Ecto neural progenitor cell (in vitro differentiated cells): ENCODE results near the gene VRK3.
"Not testable (repeated sequence)": the region's sequence is repeated elsewhere in the genome, so short reads cannot be mapped to it uniquely, and the experiment has no call there.

Experiments used
- DNase-seq: peaks from one replicate; pipeline ENCODE4 v3.0.0-alpha.2; 2018; ENCODE audit warnings: low spot score

The VRK3 gene

DNA sequence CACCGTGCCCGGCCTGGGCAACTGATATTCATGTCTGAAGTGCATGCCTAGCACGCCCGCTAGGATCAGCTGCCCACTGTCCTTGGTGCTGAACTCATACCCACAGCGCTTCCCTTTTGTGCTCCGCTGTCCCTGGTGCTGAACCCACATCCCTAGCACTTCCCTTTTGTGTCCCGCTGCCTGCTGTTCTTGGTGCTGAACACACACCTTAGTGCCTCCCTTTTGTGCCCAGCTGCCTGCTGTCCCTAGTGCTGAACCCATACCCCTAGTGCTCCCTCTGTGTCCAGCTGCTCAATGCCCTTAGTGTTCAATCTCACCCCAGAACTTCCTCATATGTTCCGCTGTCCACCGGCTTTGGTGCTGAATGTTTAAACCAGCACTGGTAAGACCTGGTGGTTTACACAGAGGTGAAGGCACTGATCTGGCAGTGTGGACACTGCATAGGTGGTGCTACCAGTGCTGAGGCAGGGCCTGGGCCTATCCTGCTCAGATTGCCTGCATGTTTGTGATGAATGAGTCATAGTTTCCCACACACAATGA, 37.9 kb downstream of the VRK3 start:
- peak; percentile 96 for DNase-seq

DNA sequence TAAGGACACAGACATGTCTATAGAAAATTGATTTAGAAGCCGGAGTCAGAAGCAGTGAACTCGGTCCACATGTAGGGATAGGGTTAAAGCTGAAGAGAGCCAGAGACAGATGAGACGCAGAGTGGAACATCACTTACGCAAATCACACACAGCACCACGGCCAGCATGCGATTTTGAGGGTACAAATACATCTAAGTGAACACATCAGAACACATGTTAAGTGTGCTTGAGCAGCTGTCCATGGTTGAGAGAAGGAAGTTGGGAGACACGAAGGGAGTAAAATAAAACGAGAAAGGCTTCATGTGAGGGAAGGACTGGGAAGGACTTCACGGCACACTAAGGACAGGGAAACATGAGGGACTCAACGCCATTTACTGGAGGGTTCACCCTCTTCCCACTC, 38.8 kb downstream of the VRK3 start:
- no peak for DNase-seq

DNA sequence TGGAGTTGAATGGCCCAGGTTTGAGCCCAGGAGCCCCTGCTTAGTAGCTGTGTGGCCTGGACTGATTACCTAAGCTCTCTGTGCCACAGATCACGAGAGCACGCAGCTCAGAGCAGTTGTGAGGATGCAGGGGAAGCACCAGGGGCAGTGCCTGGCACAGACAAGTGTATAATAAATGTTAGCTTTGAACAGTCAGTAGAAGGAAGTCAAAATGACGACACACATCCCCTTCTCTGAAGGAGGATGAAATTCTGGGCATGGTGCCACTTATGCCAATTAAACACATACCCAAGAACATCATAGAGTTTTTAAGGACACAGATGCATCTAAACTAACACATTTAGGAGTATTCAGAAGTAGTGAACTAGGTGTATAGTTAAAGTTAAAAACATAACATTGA, 39.3 kb downstream of the VRK3 start:
- DNase-seq, result no peak

DNA sequence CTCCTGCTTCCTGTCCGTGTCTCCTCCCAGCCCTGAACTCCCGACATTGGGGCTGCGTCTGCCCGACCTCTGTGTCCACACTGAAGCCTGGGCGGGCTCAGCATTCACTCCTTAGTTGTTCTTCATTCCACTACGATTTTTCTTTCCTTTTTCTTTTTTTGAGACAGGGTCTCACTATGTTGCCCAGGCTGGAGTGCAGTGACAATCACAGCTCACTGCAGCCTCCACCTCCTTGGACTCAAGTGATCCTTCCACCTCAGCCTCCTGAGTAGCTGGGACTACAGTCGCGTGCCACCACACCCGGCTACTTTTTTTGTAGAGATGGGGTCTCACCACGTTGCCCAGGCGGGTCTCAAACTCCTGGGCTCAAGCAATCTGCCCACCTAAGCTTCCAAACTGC, 40.7 kb downstream of the VRK3 start:
- DNase-seq, result no peak

DNA sequence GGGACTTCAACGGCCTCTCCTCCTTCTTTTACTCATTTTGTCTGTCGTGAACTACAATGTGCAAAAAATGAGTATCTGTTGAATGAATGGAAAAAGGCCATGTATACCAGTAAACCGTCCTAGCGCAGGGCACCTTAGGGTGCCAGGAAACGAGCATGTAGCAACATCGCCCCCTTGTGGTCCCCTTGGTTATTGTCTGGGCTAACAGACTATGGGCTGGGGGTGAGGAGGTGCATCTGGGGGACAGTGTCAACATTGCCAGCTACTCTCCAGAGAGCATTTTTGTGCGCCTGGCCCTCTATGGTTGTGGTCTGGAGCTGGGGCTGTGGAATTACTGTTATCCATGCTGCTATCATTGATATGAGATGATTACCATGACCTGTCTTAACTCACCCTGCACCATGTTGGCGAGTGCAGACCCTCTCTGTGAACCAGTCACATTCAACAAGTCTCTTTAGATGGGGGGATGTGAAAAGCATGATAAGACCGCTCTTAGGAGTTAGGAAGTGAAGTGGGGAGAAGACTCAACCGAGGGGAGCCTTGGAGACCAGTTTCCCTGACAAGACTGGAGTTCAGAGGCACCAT, 41.4 kb downstream of the VRK3 start:
- DNase-seq, result peak; percentile 77

GRCh38 chr19:49981603-49982593, 43.3 kb downstream of the VRK3 start:
- DNase-seq, result no peak

DNA sequence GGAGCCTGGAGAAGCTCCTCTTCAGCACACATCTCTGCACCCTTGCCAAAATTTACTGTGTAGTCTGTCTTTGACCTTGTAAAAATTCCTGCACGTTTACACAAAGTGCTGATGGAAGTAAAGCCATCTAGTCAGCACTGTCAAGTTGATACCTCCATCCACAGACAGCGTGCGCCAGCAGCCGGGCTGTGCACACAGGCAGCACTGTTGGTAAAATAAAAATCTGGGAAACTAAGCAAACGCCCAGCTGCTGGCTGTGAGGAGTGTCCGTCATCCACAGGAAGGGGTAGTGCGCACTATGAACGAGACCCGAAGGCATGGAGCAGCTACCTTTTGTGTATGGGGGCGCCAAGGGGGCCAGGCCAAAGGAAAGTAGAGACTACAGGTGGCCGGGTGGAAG, 46.8 kb downstream of the VRK3 start:
- DNase-seq, result no peak

- DNase-seq, result no peak
Observed at GRCh38 chr19:49977881-49978280, 47.3 kb downstream of the VRK3 start.

GRCh38 chr19:49977076-49977475, 48.1 kb downstream of the VRK3 start:
- DNase-seq, result no peak

GRCh38 chr19:49976496-49976895, 48.7 kb downstream of the VRK3 start:
- no peak for DNase-seq

DNA sequence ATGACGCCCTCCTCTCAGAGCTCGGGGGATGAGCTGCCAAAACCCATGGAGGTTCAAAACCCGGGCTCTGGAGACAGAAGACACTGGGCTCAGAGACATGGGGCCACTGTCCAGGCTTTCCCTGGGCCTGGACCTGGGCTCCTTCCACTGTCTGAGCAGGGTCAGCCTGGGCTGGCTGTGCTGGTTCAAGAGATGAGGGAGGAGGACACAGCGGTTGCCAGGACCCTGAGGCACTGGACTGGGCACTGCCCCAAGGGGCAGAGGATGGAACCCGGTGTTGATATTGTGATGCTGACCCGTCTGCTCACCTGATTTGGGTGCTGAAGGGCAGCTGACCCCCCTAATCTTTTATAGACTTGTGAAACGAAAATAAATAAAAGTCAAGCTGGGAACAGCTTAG, 50.1 kb downstream of the VRK3 start:
- no peak for DNase-seq

DNA sequence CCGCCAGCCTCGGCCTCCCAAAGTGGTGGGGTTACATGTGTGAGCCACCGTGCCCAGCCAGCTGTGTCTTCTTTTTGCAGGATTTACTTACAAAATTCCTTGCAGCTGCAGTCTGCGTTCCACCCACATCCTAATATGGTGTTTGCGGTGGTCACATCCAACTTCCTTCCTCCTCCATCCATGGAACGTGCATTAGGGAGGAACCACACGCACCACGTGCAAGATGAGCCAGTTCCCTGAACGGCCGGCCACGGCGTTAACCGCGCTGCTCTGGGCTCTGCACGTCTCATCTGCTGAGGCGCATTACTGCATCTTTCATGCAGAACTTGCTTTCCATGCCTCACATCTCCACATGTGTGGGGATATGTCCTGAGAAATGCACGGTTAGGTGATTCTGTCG, 51.2 kb downstream of the VRK3 start:
- DNase-seq, result no peak

DNA sequence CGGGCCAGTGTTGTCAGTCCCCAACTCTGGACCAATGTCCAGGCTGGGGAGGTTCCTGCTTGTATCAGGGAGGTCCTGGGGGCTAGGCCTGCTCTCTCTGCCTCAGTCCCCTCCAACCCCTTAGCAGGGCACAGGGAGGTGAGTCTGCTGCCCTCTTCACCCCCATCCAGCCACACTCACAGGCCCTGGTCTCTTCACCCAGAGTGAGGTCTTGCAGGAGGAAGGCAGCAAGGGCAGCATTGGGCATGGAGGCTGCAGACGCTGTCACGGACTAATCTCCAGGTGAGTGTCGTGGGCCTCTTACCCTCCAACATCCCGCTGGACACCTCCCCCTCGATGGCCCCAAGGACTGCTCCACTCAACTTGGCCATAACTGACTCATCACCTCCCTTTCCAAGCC, 52.3 kb downstream of the VRK3 start:
- DNase-seq, result no peak

- no peak for DNase-seq
Observed at GRCh38 chr19:49971991-49972411, 53.2 kb downstream of the VRK3 start.

- DNase-seq, result not testable (repeated sequence)
Observed at GRCh38 chr19:49969355-49969754, 55.8 kb downstream of the VRK3 start.

DNA sequence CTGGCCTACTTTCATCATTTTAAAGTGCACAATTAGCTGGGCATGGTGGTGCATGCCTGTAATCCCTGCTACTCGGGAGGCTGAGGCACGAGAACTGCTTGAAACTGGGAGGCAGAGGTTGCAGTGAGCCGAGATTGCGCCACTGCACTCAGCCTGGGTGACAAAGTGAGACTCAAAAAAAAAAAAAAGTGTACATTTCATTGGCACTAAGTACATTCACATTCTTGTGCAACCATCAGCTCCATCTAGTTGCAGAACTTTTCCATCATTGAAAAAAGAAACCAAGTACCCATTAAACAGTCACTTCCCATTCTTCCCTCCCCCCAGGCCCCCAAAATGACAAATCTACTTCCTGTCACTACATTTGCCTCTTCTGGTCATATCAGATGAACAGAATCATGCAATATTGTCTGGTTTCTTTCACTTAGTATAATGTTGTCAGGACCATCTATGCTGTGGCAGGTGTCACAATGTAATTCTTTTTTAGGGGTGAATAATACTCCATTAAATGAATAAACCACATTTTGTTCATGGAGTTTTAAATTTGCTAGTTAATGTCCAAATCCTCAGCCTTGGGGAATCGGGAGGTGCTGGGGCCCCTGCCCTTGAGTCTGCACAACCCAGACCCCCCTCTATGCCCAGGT, 56.8 kb downstream of the VRK3 start:
- DNase-seq, result no peak

GRCh38 chr19:49960980-49961379, 64.2 kb downstream of the VRK3 start, which contains the start of gene SIGLEC11:
TSS of gene SIGLEC11 (minus strand) at chr19:49961172. CDS start at chr19:49961081, 91 bp downstream.
- DNase-seq, result not testable (repeated sequence)

- DNase-seq, result not testable (repeated sequence)
Observed at GRCh38 chr19:49959892-49960291, 65.3 kb downstream of the VRK3 start.

- DNase-seq, result not testable (repeated sequence)
Observed at GRCh38 chr19:49958596-49958995, 66.6 kb downstream of the VRK3 start.

- not testable (repeated sequence) for DNase-seq
Observed at GRCh38 chr19:49958144-49958543, 67.0 kb downstream of the VRK3 start.

DNA sequence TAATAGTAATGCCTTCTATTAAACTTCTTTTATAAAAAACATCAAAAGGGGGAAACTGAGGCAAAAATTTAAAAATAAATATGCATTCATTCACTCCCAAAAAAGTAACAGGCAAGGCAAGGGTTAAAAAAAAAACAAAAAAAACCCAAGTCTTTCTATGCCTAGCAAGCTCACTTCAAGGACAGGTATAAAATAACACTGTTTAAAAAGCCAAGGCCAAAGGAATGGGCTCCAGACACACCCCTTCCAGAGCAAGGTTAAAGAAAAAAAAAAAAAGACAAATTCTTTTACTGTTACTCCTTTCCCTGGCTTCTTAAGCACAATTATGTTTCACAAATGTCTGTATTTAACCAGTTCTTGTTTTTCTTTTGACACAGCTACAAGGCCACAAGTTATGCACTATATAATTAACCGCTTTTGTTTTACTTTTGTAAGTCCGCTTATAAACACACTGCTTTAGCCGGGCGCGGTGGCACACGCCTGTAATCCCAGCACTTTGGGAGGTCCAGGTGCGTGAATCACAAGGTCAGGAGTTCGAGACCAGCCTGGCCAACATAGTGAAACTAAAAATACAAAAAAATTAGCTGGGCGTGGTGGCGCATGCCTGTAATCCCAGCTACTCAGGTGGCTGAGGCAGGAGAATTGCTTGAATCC, 67.8 kb downstream of the VRK3 start:
- no peak for DNase-seq

GRCh38 chr19:49956115-49956495, 69.1 kb downstream of the VRK3 start:
- DNase-seq, result no peak
